ENCODE results near the gene EPHA2. TPM values are rescaled to one million over a fixed set of nuclear protein-coding genes. Genes with fewer than 3 reads are reported as not detected.

The EPHA2 gene
- total RNA-seq, 1 experiment from 2014 or later, result 47.1 TPM

Other genes with a start within 250 kb of the EPHA2 start
- 20.8 and 26.3 TPM in 2 replicates for gene ZBTB17, start 180.0 kb downstream of the EPHA2 start, total RNA-seq (2014; rRNA removed; shearing (Covaris generic))
- not detected in 2 replicates for gene SRARP, start 151.8 kb downstream of the EPHA2 start, total RNA-seq (2014; rRNA removed; shearing (Covaris generic))
- gene HSPB7, start 138.0 kb downstream of the EPHA2 start, total RNA-seq (2014; rRNA removed; shearing (Covaris generic)), result 7.1 and 7.9 TPM in 2 replicates
- 0.12 TPM in 1 of 2 replicates, not detected in the other for gene CLCNKA, start 134.0 kb downstream of the EPHA2 start, total RNA-seq (2014; rRNA removed; shearing (Covaris generic))
- gene CLCNKB, start 112.3 kb downstream of the EPHA2 start, total RNA-seq (2014; rRNA removed; shearing (Covaris generic)), result not detected in 2 replicates
- gene FAM131C, start 82.4 kb downstream of the EPHA2 start, total RNA-seq (2014; rRNA removed; shearing (Covaris generic)), result 0.20 TPM in 1 of 2 replicates, not detected in the other
- gene ARHGEF19, start 56.6 kb upstream of the EPHA2 start, total RNA-seq (2014; rRNA removed; shearing (Covaris generic)), result 8.3 and 10.7 TPM in 2 replicates
- gene CPLANE2, start 81.1 kb upstream of the EPHA2 start, total RNA-seq (2014; rRNA removed; shearing (Covaris generic)), result 2.4 and 6.5 TPM in 2 replicates
- gene FBXO42, start 196.4 kb upstream of the EPHA2 start, total RNA-seq (2014; rRNA removed; shearing (Covaris generic)), result 14.6 and 21.3 TPM in 2 replicates
- 77.1 and 91.3 TPM in 2 replicates for gene SZRD1, start 211.2 kb upstream of the EPHA2 start, total RNA-seq (2014; rRNA removed; shearing (Covaris generic))

All from RPMI7951 (cell line).